A549 (cell line): ENCODE data around the gene PPM1H. TPM values are rescaled to one million over a fixed set of nuclear protein-coding genes. Genes with fewer than 3 reads are reported as not detected.

ENCODE experiments used
- ATAC-seq, 2 experiments: fragments of 200-7000 bp in 1 of 2; fragments of >200 bp in 1 of 2; cut with Nextera tagmentation in 1 of 2; cut with Tn5 transposase in 1 of 2; 3 replicates each; pipeline versions ENCODE4 v1.8.0 to v1.9.1; 2018 to 2020; ENCODE audit warnings: mild to moderate bottlenecking in 1 of 2, moderate library complexity in 1 of 2
- CTCF ChIA-PET: fragments of 300-600 bp; sonication (Branson Sonifier 250); formaldehyde crosslinking; extraction: SDS; loops from one replicate; lab custom pipeline; 2021; ENCODE audit warnings: antibody characterized with exemption, inconsistent platforms; lab: Yijun Ruan, JAX
- POLR2A ChIA-PET: fragments of 350-600 bp; formaldehyde crosslinking; extraction: SDS; loops from one replicate; lab custom pipeline; 2021; ENCODE audit warnings: antibody characterized with exemption, inconsistent platforms; lab: Yijun Ruan, JAX
- DNase-seq, 2 experiments: peaks; one replicate each; pipeline versions ENCODE4 v3.0.0 to v3.0.0-alpha.2; 2011 to 2016; ENCODE audit warnings: low read depth in 1 of 2, low spot score in 1 of 2
- FAIRE-seq: peaks from 2 replicates; lab custom pipeline; 2011; peaks lifted over from hg19 to GRCh38; lab: Jason Lieb, UNC
- H3K27ac ChIP-seq, 2 experiments: fragments of >200 bp; sonication (Bioruptor Twin); formaldehyde crosslinking; 3 replicates each; pipeline ENCODE4 v1.5.1; 2016 to 2017
- H3K4me1 ChIP-seq: fragments of >200 bp; sonication (Bioruptor Twin); formaldehyde crosslinking; 3 replicates; pipeline ENCODE4 v1.6.1; 2016
- H3K4me2 ChIP-seq: fragments of >200 bp; sonication (Bioruptor Twin); formaldehyde crosslinking; 3 replicates; pipeline ENCODE4 v1.6.1; 2016
- H3K4me3 ChIP-seq: fragments of >200 bp; sonication (Bioruptor Twin); formaldehyde crosslinking; 3 replicates; pipeline ENCODE4 v1.5.1; 2016
- H3K9me3 ChIP-seq: fragments of >200 bp; sonication (Bioruptor Twin); formaldehyde crosslinking; 3 replicates; pipeline ENCODE4 v1.6.1; 2016
- ATOH8 ChIP-seq: fragments of 250-450 bp; sonication (Bioruptor Pico); IDR thresholded peaks from 2 replicates; pipeline ENCODE4 v1.5.0; 2020; ENCODE audit warnings: low read depth, mild to moderate bottlenecking, moderate library complexity
- BHLHE40 ChIP-seq: IDR thresholded peaks from 2 replicates; pipeline ENCODE4 v1.6.1; 2012; ENCODE audit warnings: low read depth, low read length, inconsistent platforms
- CBX8 ChIP-seq: fragments of 200-600 bp; sonication (generic); IDR thresholded peaks from 2 replicates; pipeline ENCODE4 v1.6.1; 2016
- CHD2 ChIP-seq: fragments of 150-350 bp; IDR thresholded peaks from 2 replicates; pipeline ENCODE4 v1.6.1; 2014; ENCODE audit warnings: low read length; ENCODE audit not compliant: partially characterized antibody
- CHD4 ChIP-seq: fragments of 200-600 bp; sonication (generic); IDR thresholded peaks from 2 replicates; pipeline ENCODE4 v1.6.1; 2016; ENCODE audit warnings: antibody characterized with exemption, mild to moderate bottlenecking, borderline replicate concordance
- EHMT2 ChIP-seq: fragments of 200-600 bp; sonication (generic); IDR thresholded peaks from 2 replicates; pipeline ENCODE4 v1.6.1; 2016; ENCODE audit warnings: antibody characterized with exemption, low read depth, mild to moderate bottlenecking, moderate library complexity
- EP300 ChIP-seq, 2 experiments: fragments of >200 bp; sonication (Bioruptor Twin); formaldehyde crosslinking; IDR thresholded peaks; 2 replicates in 1 of 2; 3 replicates in 1 of 2; pipeline ENCODE4 v1.6.1; 2016 to 2017
- ESRRA ChIP-seq: fragments of 150-350 bp; IDR thresholded peaks from 2 replicates; pipeline ENCODE4 v1.6.1; 2014; ENCODE audit warnings: mild to moderate bottlenecking, low read length, borderline replicate concordance
- FOSL2 ChIP-seq, 2 experiments: fragments of 450-650 bp in 1 of 2; fragments of >200 bp in 1 of 2; sonication (Bioruptor Twin) in 1 of 2; formaldehyde crosslinking; IDR thresholded peaks; 2 replicates each; pipeline versions ENCODE4 v1.5.0 to v1.6.1; 2016 to 2020; ENCODE audit warnings: mild to moderate bottlenecking in 1 of 2, moderate library complexity in 1 of 2
- HES2 ChIP-seq: fragments of >200 bp; sonication (Bioruptor Twin); formaldehyde crosslinking; IDR thresholded peaks from 2 replicates; pipeline ENCODE4 v1.6.1; 2016
- HOXB13 ChIP-seq: fragments of 250-450 bp; sonication (Bioruptor Pico); IDR thresholded peaks from 2 replicates; pipeline ENCODE4 v1.5.0; 2020; ENCODE audit warnings: low read depth, mild to moderate bottlenecking, moderate library complexity
- JUN ChIP-seq, 2 experiments: fragments of >200 bp; sonication (Bioruptor Twin); formaldehyde crosslinking; IDR thresholded peaks; 2 replicates in 1 of 2; 3 replicates in 1 of 2; pipeline ENCODE4 v1.6.1; 2016 to 2017
- KDM5A ChIP-seq: fragments of 200-600 bp; sonication (generic); IDR thresholded peaks from 2 replicates; pipeline ENCODE4 v1.6.1; 2016; ENCODE audit warnings: antibody characterized with exemption, mild to moderate bottlenecking
- NPAS2 ChIP-seq: fragments of 250-450 bp; sonication (Bioruptor Pico); IDR thresholded peaks from 2 replicates; pipeline ENCODE4 v1.8.0; 2022; ENCODE audit warnings: mild to moderate bottlenecking, moderate library complexity, borderline replicate concordance
- PBX3 ChIP-seq: IDR thresholded peaks from 2 replicates; pipeline ENCODE4 v1.6.1; 2012
- PHF8 ChIP-seq: fragments of 200-600 bp; sonication (generic); IDR thresholded peaks from 2 replicates; pipeline ENCODE4 v1.6.1; 2016; ENCODE audit warnings: low read depth, mild to moderate bottlenecking, antibody characterized with exemption, moderate library complexity, borderline replicate concordance
- POLR2A ChIP-seq: IDR thresholded peaks from 2 replicates; pipeline ENCODE4 v1.6.1; 2012; ENCODE audit warnings: mild to moderate bottlenecking, low read length
- POLR2AphosphoS2 ChIP-seq: conservative IDR thresholded peaks from 2 replicates; pipeline ENCODE4 v1.6.1; 2012; ENCODE audit warnings: low read length, improper control_type of control experiment, inconsistent platforms
- RAD21 ChIP-seq, 2 experiments: fragments of >200 bp in 1 of 2; sonication (Bioruptor Twin) in 1 of 2; formaldehyde crosslinking in 1 of 2; IDR thresholded peaks in 1 of 2; conservative IDR thresholded peaks in 1 of 2; 2 replicates in 1 of 2; 3 replicates in 1 of 2; pipeline ENCODE4 v1.6.1; 2012 to 2018; ENCODE audit warnings: inconsistent platforms in 1 of 2
- USF2 ChIP-seq: fragments of 450-650 bp; IDR thresholded peaks from 2 replicates; pipeline ENCODE4 v1.6.1; 2014; ENCODE audit warnings: antibody characterized with exemption
- ZFP36 ChIP-seq: fragments of 450-650 bp; IDR thresholded peaks from 2 replicates; pipeline ENCODE4 v1.6.1; 2014; ENCODE audit warnings: borderline replicate concordance; ENCODE audit not compliant: partially characterized antibody
- ZNF302 ChIP-seq: fragments of 250-450 bp; sonication (Bioruptor Pico); IDR thresholded peaks from 2 replicates; pipeline ENCODE4 v1.9.0; 2021; ENCODE audit warnings: inconsistent platforms, mild to moderate bottlenecking, moderate library complexity
- WGBS: methylation state at CpG from one replicate; pipeline ENCODE4 v1.1.6; 2017; ENCODE audit errors: missing lambda C conversion rate; 5-methylcytosine and 5-hydroxymethylcytosine counted together
- polyA plus RNA-seq, 4 experiments: library from polyadenylated mRNA; depleted of rRNA in 3 of 4; stranded (reverse); fragments of >200 nt; fragmentation: RNase III in 1 of 4; extraction: RNeasy Plus Mini Kit Qiagen cat#74134 plus additional on column Dnase treatment in 1 of 4; gene quantifications; 2 replicates in 3 of 4; 3 replicates in 1 of 4; pipeline ENCODE4 v1.2.3, GENCODE V29; 2011 to 2017
- TF ChIP-seq, protein P1 (sequence below): fragments of >200 bp; sonication (Bioruptor Twin); formaldehyde crosslinking; IDR thresholded peaks from 3 replicates; pipeline ENCODE4 v1.6.1; 2016

Gene PPM1H
- polyA plus RNA-seq, 2 of the 4 experiments (the other 2 are of a cell fraction): 7.8 TPM

DNA sequence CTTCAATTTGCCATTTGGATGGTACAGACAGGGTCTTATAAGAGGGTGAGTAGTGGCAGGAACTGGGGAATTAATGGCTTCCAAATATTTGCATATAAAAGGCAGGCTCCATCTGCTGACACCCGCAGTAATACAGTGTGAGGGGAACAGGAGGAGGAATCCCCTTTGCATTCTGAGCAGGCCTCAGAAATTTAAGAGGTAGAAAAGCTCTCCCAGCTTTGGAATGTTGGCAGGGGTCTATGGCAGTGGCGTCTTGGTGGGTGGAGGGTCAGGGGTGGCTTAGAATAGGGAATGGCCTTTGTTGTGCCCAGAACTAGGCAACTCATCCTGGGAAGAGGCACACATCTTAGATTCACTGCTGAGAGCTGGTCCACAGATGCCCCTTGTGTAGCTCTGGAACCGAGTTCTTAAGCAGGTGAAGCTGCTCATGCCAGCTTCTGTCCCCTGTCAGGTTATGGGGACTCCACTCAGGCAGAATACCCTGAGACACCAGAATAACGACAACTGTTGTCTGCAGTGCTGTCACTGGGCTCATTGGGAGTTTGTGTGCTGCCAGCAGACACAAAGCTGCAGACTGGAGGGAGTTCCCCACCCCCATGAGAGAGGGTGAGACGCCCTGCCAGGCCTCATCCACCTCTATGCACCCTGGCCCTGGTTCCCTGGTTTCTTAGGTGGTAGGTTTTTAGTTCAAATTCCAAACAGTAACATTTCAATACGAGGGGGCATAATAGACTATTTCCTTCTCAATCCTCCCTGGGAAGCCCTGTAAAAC lies 278.2 kb downstream of the PPM1H start:
- Histone ChIP-seq H3K4me3 (no peak overlapping the region), H3K9me3 (peaks cover 8% of the 10 kb centered on the region; the same call in 2 of the 3 replicates), H3K4me2 (no peak overlapping the region), H3K4me1 (0 out of 3 replicates have a peak, but pooled peaks cover 10% of the 10 kb centered on the region), H3K27ac (peak overlapping the region in 1 of 2 experiments; percentile 31; a peak in 3 of 6 replicates)
- TF ChIP-seq, protein P1, sequence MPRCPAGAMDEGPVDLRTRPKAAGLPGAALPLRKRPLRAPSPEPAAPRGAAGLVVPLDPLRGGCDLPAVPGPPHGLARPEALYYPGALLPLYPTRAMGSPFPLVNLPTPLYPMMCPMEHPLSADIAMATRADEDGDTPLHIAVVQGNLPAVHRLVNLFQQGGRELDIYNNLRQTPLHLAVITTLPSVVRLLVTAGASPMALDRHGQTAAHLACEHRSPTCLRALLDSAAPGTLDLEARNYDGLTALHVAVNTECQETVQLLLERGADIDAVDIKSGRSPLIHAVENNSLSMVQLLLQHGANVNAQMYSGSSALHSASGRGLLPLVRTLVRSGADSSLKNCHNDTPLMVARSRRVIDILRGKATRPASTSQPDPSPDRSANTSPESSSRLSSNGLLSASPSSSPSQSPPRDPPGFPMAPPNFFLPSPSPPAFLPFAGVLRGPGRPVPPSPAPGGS: no peak
- TF ChIP-seq CBX8 (no peak), NPAS2 (CRISPR knock-in tag) (no peak), EHMT2 (no peak), CHD2 (no peak), RAD21 (conservative IDR thresholded peaks at IDR 0.05 in 1 of 2, IDR thresholded peaks at IDR 0.05 in 1 of 2) (no peak), JUN (IDR thresholded peaks at IDR 0.05) (no peak), KDM5A (no peak), ESRRA (no peak), POLR2AphosphoS2 (no peak), FOSL2 (IDR thresholded peaks at IDR 0.05) (no peak), FOSL2 (CRISPR knock-in tag; IDR thresholded peaks at IDR 0.05) (no peak), ATOH8 (no peak), EP300 (IDR thresholded peaks at IDR 0.05) (no peak), USF2 (no peak), PBX3 (no peak), HES2 (no peak), POLR2A (no peak), ZNF302 (CRISPR knock-in tag) (no peak), BHLHE40 (no peak), HOXB13 (CRISPR knock-in tag) (no peak)
- DNase-seq (no peak), FAIRE-seq (no peak), ATAC-seq (peak; percentile 20 to 43; a peak in 3 of 6 replicates)
- ChIA-PET POLR2A (no interaction called here), CTCF (interaction anchor here (0.8 to 1.3 kb wide), 3 partner anchors 9 to 137 kb away, joined by 3 to 4 read pairs (median 3); no protein-coding TSS in a partner anchor)
- 82% methylated on average over 6 of the region's 6 CpGs for WGBS

- POLR2A ChIA-PET: no interaction called here
- TF ChIP-seq ZFP36: no peak
- TF ChIP-seq PHF8: no peak
- no peak for TF ChIP-seq CHD4
These were observed 279.2 kb downstream of the PPM1H start for GRCh38 chr12:62655666-62656151.

More at GRCh38 chr12:62655666-62656151, 279.2 kb downstream of the PPM1H start:
- CTCF ChIA-PET: no interaction called here
- Histone ChIP-seq H3K4me1 (0 out of 3 replicates have a peak, but pooled peaks cover 10% of the 10 kb centered on the region), H3K9me3 (peaks cover 8% of the 10 kb centered on the region; the same call in 2 of the 3 replicates), H3K27ac (peak overlapping the region in 1 of 2 experiments; percentile 5; a peak in 1 of 6 replicates), H3K4me2 (no peak overlapping the region), H3K4me3 (no peak overlapping the region)
- FAIRE-seq (no peak), ATAC-seq (peak in 1 of 2 experiments; percentile 19; a peak in 2 of 6 replicates), DNase-seq (no peak)
- 83% methylated on average over 8 of the region's 8 CpGs for WGBS
